Chondrocyte (in vitro differentiated cells): ENCODE data around the gene TFAP2E. TPM values are rescaled to one million over a fixed set of nuclear protein-coding genes. Genes with fewer than 3 reads are reported as not detected.

Experiments
- DNase-seq: peaks from one replicate; pipeline ENCODE4 v3.0.0; 2021; ENCODE audit warnings: mixed read lengths, low spot score
- H3K27ac Mint-ChIP-seq: one replicate; pipeline ENCODE4 v1.8.0; 2021; ENCODE audit warnings: mild to moderate bottlenecking, moderate library complexity, mixed read lengths; ENCODE audit not compliant: unreplicated experiment
- H3K27me3 Mint-ChIP-seq: 2 replicates; pipeline ENCODE4 v1.8.0; 2021; ENCODE audit warnings: low read depth, mixed read lengths
- H3K36me3 Mint-ChIP-seq: 2 replicates; pipeline ENCODE4 v1.8.0; 2021; ENCODE audit warnings: low read depth, mixed read lengths
- H3K4me1 Mint-ChIP-seq: 2 replicates; pipeline ENCODE4 v1.8.0; 2021; ENCODE audit warnings: low read depth, mild to moderate bottlenecking, mixed read lengths
- H3K4me3 Mint-ChIP-seq: one replicate; pipeline ENCODE4 v1.8.0; 2021; ENCODE audit warnings: mild to moderate bottlenecking, moderate library complexity, mixed read lengths; ENCODE audit not compliant: unreplicated experiment
- H3K9me3 Mint-ChIP-seq: 2 replicates; pipeline ENCODE4 v1.8.0; 2021; ENCODE audit warnings: low read depth, mixed read lengths
- CTCF ChIP-seq: fragments of 200-600 bp; sonication (generic); IDR thresholded peaks from 2 replicates; pipeline ENCODE4 v1.5.0; 2021; ENCODE audit warnings: antibody characterized with exemption, mild to moderate bottlenecking, moderate library complexity
- total RNA-seq: library from RNA; stranded (reverse); gene quantifications from 3 replicates; pipeline ENCODE4 v1.2.1, GENCODE V29; 2021

TFAP2E gene
- total RNA-seq, 1 donor from 2014 or later, result 0.97 TPM

GRCh38 chr1:35605071-35605866, 32.2 kb downstream of the TFAP2E start:
- Mint-ChIP-seq H3K4me1 (peaks cover 18% of the 10 kb centered on the region), H3K9me3 (peaks cover 6% of the 10 kb centered on the region), H3K27ac (no peak overlapping the region), H3K27me3 (no peaks in the 10 kb centered on the region), H3K4me3 (no peak overlapping the region), H3K36me3 (peaks cover 35% of the 10 kb centered on the region)
- TF ChIP-seq CTCF, result no peak
- DNase-seq, result no peak

- H3K27me3 Mint-ChIP-seq, result no peaks in the 10 kb centered on the region
- peaks cover 18% of the 10 kb centered on the region for H3K4me1 Mint-ChIP-seq
- no peak for TF ChIP-seq CTCF
- DNase-seq, result no peak
- H3K4me3 Mint-ChIP-seq, result no peak overlapping the region
- peaks cover 32% of the 10 kb centered on the region for H3K36me3 Mint-ChIP-seq
- H3K9me3 Mint-ChIP-seq, result peaks cover 6% of the 10 kb centered on the region
- H3K27ac Mint-ChIP-seq, result peak overlapping the region; percentile 43
Observed at GRCh38 chr1:35605867-35606182, 32.7 kb downstream of the TFAP2E start.

- H3K27me3 Mint-ChIP-seq, result no peaks in the 10 kb centered on the region
- H3K9me3 Mint-ChIP-seq, result peaks cover 4% of the 10 kb centered on the region
- H3K4me3 Mint-ChIP-seq, result no peak overlapping the region
- no peaks in the 10 kb centered on the region for H3K4me1 Mint-ChIP-seq
- no peak for DNase-seq
- TF ChIP-seq CTCF, result no peak
- H3K27ac Mint-ChIP-seq, result no peak overlapping the region
- peaks cover 29% of the 10 kb centered on the region for H3K36me3 Mint-ChIP-seq
Observed at GRCh38 chr1:35611655-35612054, 38.5 kb downstream of the TFAP2E start.

GRCh38 chr1:35615440-35615839, 42.3 kb downstream of the TFAP2E start:
- Mint-ChIP-seq H3K36me3 (peaks cover 19% of the 10 kb centered on the region), H3K27me3 (no peaks in the 10 kb centered on the region)
- no peak for TF ChIP-seq CTCF

GRCh38 chr1:35619237-35620121, 46.4 kb downstream of the TFAP2E start:
- TF ChIP-seq CTCF, result no peak
- H3K27ac Mint-ChIP-seq, result no peak overlapping the region
- no peaks in the 10 kb centered on the region for H3K9me3 Mint-ChIP-seq
- H3K4me1 Mint-ChIP-seq, result no peaks in the 10 kb centered on the region
- no peak overlapping the region for H3K4me3 Mint-ChIP-seq
- DNase-seq, result no peak
- H3K27me3 Mint-ChIP-seq, result no peaks in the 10 kb centered on the region
- peaks cover 13% of the 10 kb centered on the region for H3K36me3 Mint-ChIP-seq

More at GRCh38 chr1:35615440-35615839, 42.3 kb downstream of the TFAP2E start:
- DNase-seq, result no peak
- Mint-ChIP-seq H3K9me3 (no peaks in the 10 kb centered on the region), H3K4me1 (no peaks in the 10 kb centered on the region), H3K4me3 (no peak overlapping the region), H3K27ac (no peak overlapping the region)
